ENCODE measurements around the gene TSPO2. TPM values are rescaled to one million over a fixed set of nuclear protein-coding genes. Genes with fewer than 3 reads are reported as not detected.

Gene TSPO2
- total RNA-seq, 1 donor from 2014 or later, result not detected

DNA sequence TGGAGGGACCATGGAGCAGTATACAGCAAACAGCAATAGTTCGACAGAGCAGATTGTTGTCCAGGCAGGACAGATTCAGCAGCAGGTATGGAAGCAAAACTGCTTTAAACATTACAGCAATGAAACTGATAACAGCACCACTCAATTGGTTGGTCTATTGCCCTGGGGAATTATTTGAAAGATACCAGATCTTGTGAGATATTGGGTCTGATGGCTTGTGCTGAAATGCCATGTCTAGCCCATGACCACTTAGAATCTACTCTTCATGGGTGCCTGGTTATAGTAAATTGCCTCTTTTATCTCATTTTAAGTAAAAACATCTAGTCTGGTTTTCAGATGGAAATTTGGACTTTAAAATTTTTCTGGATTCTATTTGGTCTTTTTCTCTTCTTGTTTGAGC lies 36.8 kb downstream of the TSPO2 start:
- Mint-ChIP-seq H3K36me3 (peaks cover 35% of the 10 kb centered on the region), H3K4me3 (no peak overlapping the region), H3K9me3 (no peaks in the 10 kb centered on the region), H3K27ac (peak overlapping the region; percentile 60), H3K4me1 (peaks cover 37% of the 10 kb centered on the region), H3K27me3 (ENCODE audit: low read depth) (no peaks in the 10 kb centered on the region)
- TF ChIP-seq, protein P1, sequence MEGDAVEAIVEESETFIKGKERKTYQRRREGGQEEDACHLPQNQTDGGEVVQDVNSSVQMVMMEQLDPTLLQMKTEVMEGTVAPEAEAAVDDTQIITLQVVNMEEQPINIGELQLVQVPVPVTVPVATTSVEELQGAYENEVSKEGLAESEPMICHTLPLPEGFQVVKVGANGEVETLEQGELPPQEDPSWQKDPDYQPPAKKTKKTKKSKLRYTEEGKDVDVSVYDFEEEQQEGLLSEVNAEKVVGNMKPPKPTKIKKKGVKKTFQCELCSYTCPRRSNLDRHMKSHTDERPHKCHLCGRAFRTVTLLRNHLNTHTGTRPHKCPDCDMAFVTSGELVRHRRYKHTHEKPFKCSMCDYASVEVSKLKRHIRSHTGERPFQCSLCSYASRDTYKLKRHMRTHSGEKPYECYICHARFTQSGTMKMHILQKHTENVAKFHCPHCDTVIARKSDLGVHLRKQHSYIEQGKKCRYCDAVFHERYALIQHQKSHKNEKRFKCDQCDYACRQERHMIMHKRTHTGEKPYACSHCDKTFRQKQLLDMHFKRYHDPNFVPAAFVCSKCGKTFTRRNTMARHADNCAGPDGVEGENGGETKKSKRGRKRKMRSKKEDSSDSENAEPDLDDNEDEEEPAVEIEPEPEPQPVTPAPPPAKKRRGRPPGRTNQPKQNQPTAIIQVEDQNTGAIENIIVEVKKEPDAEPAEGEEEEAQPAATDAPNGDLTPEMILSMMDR (IDR thresholded peaks at IDR 0.05; ENCODE audit: unreplicated experiment), result no peak
- DNase-seq (ENCODE audit: low spot score in 2 of 2, unreplicated experiment in 2 of 2), result no peak

DNA sequence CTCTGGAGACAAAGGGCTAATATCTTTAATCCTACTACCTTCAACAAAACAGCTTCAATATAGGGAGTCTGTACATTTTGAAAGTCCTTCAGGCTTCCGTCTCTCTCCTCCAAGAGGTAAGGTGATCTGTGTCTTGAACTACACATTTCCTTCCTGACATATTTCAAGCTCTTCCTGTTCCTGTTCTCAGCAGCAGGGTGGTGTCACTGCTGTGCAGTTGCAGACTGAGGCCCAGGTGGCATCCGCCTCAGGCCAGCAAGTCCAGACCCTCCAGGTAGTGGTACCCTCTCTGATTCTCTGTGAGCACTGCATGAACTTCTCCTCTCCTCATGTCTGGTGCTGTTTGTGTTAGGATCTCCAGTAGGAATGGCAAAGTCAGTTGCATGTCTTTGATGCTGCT lies 38.4 kb downstream of the TSPO2 start:
- no peak for DNase-seq (ENCODE audit: low spot score in 2 of 2, unreplicated experiment in 2 of 2)
- Mint-ChIP-seq H3K9me3 (no peaks in the 10 kb centered on the region), H3K27ac (no peak overlapping the region), H3K4me1 (peaks cover 22% of the 10 kb centered on the region), H3K27me3 (ENCODE audit: low read depth) (no peaks in the 10 kb centered on the region), H3K4me3 (no peak overlapping the region), H3K36me3 (peaks cover 43% of the 10 kb centered on the region)
- TF ChIP-seq, protein P1 (IDR thresholded peaks at IDR 0.05; ENCODE audit: unreplicated experiment), result no peak

DNA sequence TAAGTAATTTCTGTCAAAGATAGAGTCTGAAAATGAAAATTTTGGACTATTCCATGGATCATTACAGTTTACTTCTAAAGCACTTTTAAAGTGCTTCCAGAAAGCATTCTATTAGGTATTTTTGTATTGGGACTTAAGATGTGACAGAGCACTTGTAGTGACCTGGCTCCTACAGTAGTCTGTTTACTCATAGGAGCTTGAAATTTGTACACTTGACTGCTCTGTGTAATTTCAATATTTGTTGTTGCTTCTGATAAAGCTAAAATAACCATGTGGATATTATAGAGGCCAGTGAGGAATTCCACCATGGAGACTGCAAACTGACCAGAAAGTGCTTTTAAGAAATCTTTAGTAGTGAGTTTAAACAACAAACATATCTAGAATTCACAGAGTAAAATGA lies 40.8 kb downstream of the TSPO2 start:
- DNase-seq (ENCODE audit: low spot score in 2 of 2, unreplicated experiment in 2 of 2), result no peak
- peaks cover 54% of the 10 kb centered on the region for H3K36me3 Mint-ChIP-seq
- no peaks in the 10 kb centered on the region for H3K27me3 Mint-ChIP-seq (ENCODE audit: low read depth)
- no peak overlapping the region for H3K27ac Mint-ChIP-seq
- H3K9me3 Mint-ChIP-seq, result no peaks in the 10 kb centered on the region
- no peak overlapping the region for H3K4me3 Mint-ChIP-seq
- H3K4me1 Mint-ChIP-seq, result peaks cover 4% of the 10 kb centered on the region
- TF ChIP-seq, protein P1 (IDR thresholded peaks at IDR 0.05; ENCODE audit: unreplicated experiment), result no peak

DNA sequence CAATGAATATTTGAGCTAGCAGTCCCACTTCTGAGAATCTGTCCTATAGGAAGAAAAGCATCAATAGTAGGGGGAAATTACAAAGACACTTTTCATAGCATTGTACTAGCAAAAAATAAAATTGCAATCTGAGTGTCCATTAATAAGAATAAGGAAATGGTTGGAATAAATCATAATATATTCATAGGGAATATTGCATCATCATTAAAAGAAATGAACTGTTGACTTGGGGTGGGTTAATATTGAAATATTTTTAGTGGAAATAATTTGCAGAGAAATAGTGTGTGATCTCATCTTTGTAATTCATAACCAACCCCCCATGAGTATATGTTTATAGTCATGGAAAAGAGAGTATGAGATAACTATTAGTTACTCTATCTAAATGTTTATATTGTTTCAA lies 42.9 kb downstream of the TSPO2 start:
- Mint-ChIP-seq H3K4me3 (no peak overlapping the region), H3K36me3 (peaks cover 52% of the 10 kb centered on the region), H3K27ac (no peak overlapping the region), H3K27me3 (ENCODE audit: low read depth) (no peaks in the 10 kb centered on the region), H3K4me1 (no peaks in the 10 kb centered on the region), H3K9me3 (no peaks in the 10 kb centered on the region)
- TF ChIP-seq, protein P1 (IDR thresholded peaks at IDR 0.05; ENCODE audit: unreplicated experiment), result no peak
- no peak for DNase-seq (ENCODE audit: low spot score in 2 of 2, unreplicated experiment in 2 of 2)

DNA sequence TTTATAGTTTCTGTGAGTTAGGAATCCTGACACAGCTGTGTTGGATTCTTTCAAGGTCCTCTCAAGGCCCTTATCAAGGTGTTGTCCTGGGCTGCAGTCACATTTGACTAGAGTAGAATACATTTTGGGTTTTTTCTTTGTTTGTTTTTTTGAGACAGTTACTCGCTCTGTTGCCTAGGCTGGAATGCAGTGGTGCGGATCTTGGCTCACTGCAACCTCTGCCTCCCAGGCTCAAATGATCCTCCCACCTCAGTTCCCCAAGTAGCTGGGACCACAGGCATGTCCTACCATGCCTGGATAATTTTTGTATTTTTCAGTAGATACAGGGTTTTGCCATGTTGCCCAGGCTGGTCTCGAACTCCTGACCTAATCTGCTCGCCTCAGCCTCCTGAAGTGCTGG lies 46.2 kb downstream of the TSPO2 start:
- H3K27me3 Mint-ChIP-seq (ENCODE audit: low read depth), result no peaks in the 10 kb centered on the region
- no peaks in the 10 kb centered on the region for H3K9me3 Mint-ChIP-seq
- no peak for DNase-seq (ENCODE audit: low spot score in 2 of 2, unreplicated experiment in 2 of 2)
- TF ChIP-seq, protein P1 (IDR thresholded peaks at IDR 0.05; ENCODE audit: unreplicated experiment), result no peak
- H3K36me3 Mint-ChIP-seq, result peaks cover 48% of the 10 kb centered on the region
- H3K4me1 Mint-ChIP-seq, result no peaks in the 10 kb centered on the region
- no peak overlapping the region for H3K4me3 Mint-ChIP-seq
- H3K27ac Mint-ChIP-seq, result peak overlapping the region; percentile 12
